ENCODE results near the gene IQCM. TPM values are rescaled to one million over a fixed set of nuclear protein-coding genes. Genes with fewer than 3 reads are reported as not detected.

The IQCM gene, protein sequence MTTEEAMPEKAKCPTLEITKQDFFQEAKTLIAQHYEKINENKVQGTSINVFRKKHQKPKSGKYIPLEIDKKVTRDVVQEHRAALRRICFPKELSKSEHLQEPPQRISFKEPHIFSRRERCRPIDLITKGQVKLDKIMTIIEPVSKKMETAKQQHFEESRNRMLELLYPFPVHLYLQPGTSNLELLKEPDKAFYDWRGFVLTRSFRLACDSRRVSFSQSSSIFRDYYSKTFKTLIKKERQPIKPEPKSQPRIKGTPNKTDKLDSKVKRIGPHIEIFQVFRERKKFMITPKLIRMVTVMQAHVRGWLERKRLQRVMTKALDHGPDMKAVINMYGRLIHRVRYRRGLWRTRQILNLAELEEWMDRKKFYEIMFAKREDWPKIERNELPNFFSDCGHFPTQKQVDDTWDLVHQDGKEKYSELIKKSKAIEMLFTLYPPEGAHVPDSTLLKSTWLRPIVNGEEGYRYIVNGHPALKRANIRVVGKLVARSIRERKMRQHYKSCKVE
- total RNA-seq, result not detected

GRCh38 chr4:149815743-149816142, at the start of gene IQCM:
TSS of gene IQCM (minus strand) at chr4:149815843. CDS start at chr4:149742691, 73,152 bp downstream.
- H3K36me3 ChIP-seq, result no peaks in the 10 kb centered on the region
- 50% methylated on average over 1 of the region's 1 CpG for WGBS, 2 donors
- no peak for TF ChIP-seq POLR2A (IDR thresholded peaks at IDR 0.05)
- no peak within 1 kb of the TSS for H3K27ac ChIP-seq
- H3K4me3 ChIP-seq, result no peak within 1 kb of the TSS
- H3K4me1 ChIP-seq, result no peaks in the 10 kb centered on the region
- H3K9me3 ChIP-seq, result no peaks in the 10 kb centered on the region
- no peak for DNase-seq
- intact Hi-C loops (cut with DNase I), result no loop called here
- H3K27me3 ChIP-seq, result no peaks in the 10 kb centered on the region

DNA sequence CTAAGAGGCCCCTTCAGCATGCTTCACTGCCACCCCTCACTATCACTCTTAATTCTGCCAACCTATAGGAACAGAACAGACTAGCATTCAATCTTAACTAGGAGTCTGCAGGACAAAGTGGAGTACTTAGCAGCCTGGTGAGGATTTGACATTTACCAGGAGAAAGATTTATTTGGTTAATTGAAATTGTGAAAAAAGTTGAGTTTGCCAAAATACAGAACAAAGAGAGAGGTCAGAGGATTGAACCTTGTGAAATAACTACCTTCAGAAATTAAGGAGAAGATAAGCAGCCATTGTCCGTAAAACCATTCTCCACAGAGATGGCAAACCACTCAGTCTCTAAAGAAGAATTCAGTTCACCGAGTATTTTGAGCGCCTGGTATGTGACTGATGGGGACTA, 41.8 kb upstream of the IQCM start:
- 66 to 86% methylated on average over 3 of the region's 3 CpGs for WGBS, 2 donors
- Histone ChIP-seq H3K4me1 (no peaks in the 10 kb centered on the region), H3K4me3 (no peak overlapping the region), H3K9me3 (no peaks in the 10 kb centered on the region), H3K36me3 (no peaks in the 10 kb centered on the region), H3K27ac (no peak overlapping the region), H3K27me3 (no peaks in the 10 kb centered on the region)
- intact Hi-C loops (cut with DNase I), result no loop called here
- DNase-seq, result no peak
- TF ChIP-seq POLR2A (IDR thresholded peaks at IDR 0.05) (no peak), CTCF (IDR thresholded peaks at IDR 0.05) (no peak)

- H3K36me3 ChIP-seq, result no peaks in the 10 kb centered on the region
- H3K27me3 ChIP-seq, result no peaks in the 10 kb centered on the region
- DNase-seq, result no peak
- TF ChIP-seq POLR2A (IDR thresholded peaks at IDR 0.05) (no peak), CTCF (IDR thresholded peaks at IDR 0.05) (no peak)
- H3K4me3 ChIP-seq, result no peak overlapping the region
- no peaks in the 10 kb centered on the region for H3K4me1 ChIP-seq
- no peaks in the 10 kb centered on the region for H3K9me3 ChIP-seq
- no peak overlapping the region for H3K27ac ChIP-seq
- intact Hi-C loops (cut with DNase I), result no loop called here
Measured at GRCh38 chr4:149845743-149846142, 30.1 kb upstream of the IQCM start.

- Histone ChIP-seq H3K27ac (no peak overlapping the region), H3K9me3 (no peaks in the 10 kb centered on the region), H3K36me3 (no peaks in the 10 kb centered on the region), H3K4me1 (no peaks in the 10 kb centered on the region), H3K27me3 (no peaks in the 10 kb centered on the region), H3K4me3 (no peak overlapping the region)
- TF ChIP-seq CTCF (IDR thresholded peaks at IDR 0.05) (no peak), POLR2A (IDR thresholded peaks at IDR 0.05) (no peak)
- WGBS, 2 donors, result 80% methylated on average over 1 of the region's 1 CpG
- intact Hi-C loops (cut with DNase I), result no loop called here
- no peak for DNase-seq
Measured at GRCh38 chr4:149841686-149842085, 26.0 kb upstream of the IQCM start.

GRCh38 chr4:149838036-149838435, 22.4 kb upstream of the IQCM start:
- intact Hi-C loops (cut with DNase I), result no loop called here

More at GRCh38 chr4:149838036-149838435, 22.4 kb upstream of the IQCM start:
- DNase-seq, result no peak
- Histone ChIP-seq H3K4me1 (no peaks in the 10 kb centered on the region), H3K27me3 (no peaks in the 10 kb centered on the region), H3K36me3 (no peaks in the 10 kb centered on the region), H3K27ac (no peak overlapping the region), H3K9me3 (no peaks in the 10 kb centered on the region), H3K4me3 (no peak overlapping the region)
- WGBS, 2 donors, result 82 to 89% methylated on average over 1 of the region's 1 CpG
- TF ChIP-seq CTCF (IDR thresholded peaks at IDR 0.05) (no peak), POLR2A (IDR thresholded peaks at IDR 0.05) (no peak)

All from esophagus squamous epithelium (tissue), 5 donors.